ENCODE data around the gene ATP6V0A4.
A peak's percentile ranks its signal among the peaks of the same experiment; 100 is the strongest.

ATP6V0A4 gene

DNA sequence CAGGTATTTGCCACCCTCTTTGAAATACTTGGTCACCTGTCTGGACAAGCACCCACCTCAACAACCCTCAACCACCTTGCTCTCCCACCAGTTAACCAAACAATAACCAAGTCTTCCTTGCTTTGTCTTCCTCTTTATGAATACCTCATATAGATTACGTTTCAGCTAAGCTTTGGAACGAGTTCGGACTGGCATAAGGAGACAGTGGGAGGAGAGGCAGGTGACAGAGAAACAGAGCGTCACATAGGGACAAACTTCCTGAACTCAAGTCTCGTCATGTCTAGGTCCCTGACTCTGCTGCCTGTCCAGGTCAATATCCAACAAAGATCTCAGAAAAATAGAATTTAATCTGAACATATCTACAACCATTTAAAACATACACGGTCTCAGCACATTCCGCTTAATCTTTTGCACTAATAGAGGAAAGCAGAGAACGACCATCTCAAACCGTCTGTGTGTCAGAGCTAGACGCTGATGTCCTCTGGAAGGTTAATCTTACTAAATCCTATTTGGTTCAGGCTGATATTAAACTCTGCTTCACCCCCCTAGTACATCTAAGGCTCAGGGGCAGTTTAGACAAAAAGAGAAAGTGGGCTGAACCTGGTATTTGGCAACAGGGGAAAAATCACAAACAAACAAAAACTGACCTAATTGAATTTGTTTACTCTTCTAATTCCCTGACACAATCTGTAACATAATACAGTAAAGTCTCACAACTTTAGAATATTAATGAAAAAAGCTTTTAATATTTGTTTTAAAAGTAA lies 70.5 kb downstream of the ATP6V0A4 start:
- ChIA-PET POLR2A (no interaction called here), CTCF (interaction anchor here (2.2 kb wide), 1 partner anchor 11 kb away, joined by 14 read pairs; no protein-coding TSS in a partner anchor)
- DNase-seq (ENCODE audit: extremely low spot score) = no peak
- TF ChIP-seq FOXM1 (IDR thresholded peaks at IDR 0.05; ENCODE audit: borderline replicate concordance) (no peak), ZNF384 (IDR thresholded peaks at IDR 0.05) (no peak), SP1 (IDR thresholded peaks at IDR 0.05) (no peak), PKNOX1 (IDR thresholded peaks at IDR 0.05) (no peak)

DNA sequence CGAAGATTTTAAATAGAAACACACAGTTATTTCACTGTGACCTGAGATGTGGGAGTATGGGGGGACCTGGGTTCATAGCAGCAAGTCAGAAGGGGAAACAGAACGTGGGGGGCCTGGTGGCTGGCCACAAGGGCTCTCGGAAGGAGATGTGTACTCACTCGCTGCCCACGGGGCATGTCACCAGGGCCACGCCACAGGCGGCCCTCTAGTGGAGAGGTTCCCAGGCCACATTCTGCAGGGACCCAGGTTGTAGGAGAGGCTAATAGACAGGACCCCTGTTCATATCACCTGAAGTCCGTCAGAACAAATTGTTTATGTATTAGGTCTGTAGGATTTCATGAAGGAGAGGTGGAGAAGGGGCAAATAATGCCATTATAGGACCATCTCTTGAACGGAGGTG lies 71.7 kb downstream of the ATP6V0A4 start:
- CTCF ChIA-PET = interaction anchor here (2.2 kb wide), 1 partner anchor 12 kb away, joined by 14 read pairs; no protein-coding TSS in a partner anchor
- no peak for TF ChIP-seq SUZ12 (IDR thresholded peaks at IDR 0.05)
- TF ChIP-seq BHLHE40 (IDR thresholded peaks at IDR 0.05; ENCODE audit: borderline replicate concordance) = no peak
- no peak for TF ChIP-seq ELF4 (IDR thresholded peaks at IDR 0.05)
- no peak for TF ChIP-seq L3MBTL2 (conservative IDR thresholded peaks at IDR 0.05)
- no peak for TF ChIP-seq CTBP1 (IDR thresholded peaks at IDR 0.05; ENCODE audit: borderline replicate concordance)
- TF ChIP-seq TARDBP (IDR thresholded peaks at IDR 0.05) = no peak
- no peak for TF ChIP-seq FOXA1 (IDR thresholded peaks at IDR 0.05)
- no peak for TF ChIP-seq SP1 (IDR thresholded peaks at IDR 0.05)
- TF ChIP-seq HDGF (IDR thresholded peaks at IDR 0.05; ENCODE audit: borderline replicate concordance) = no peak
- no peak for TF ChIP-seq FOXM1 (IDR thresholded peaks at IDR 0.05; ENCODE audit: borderline replicate concordance)
- TF ChIP-seq NFRKB (IDR thresholded peaks at IDR 0.05) = no peak
- TF ChIP-seq ZNF384 (IDR thresholded peaks at IDR 0.05) = no peak
- POLR2A ChIA-PET = no interaction called here
- peak; percentile 43 for DNase-seq (ENCODE audit: extremely low spot score)

- ChIA-PET POLR2A (no interaction called here), CTCF (no interaction called here)
- TF ChIP-seq LEF1 (IDR thresholded peaks at IDR 0.05; ENCODE audit: borderline replicate concordance) (no peak), SUZ12 (IDR thresholded peaks at IDR 0.05) (no peak), HDGF (IDR thresholded peaks at IDR 0.05; ENCODE audit: borderline replicate concordance) (no peak), PKNOX1 (IDR thresholded peaks at IDR 0.05) (no peak), NFRKB (IDR thresholded peaks at IDR 0.05) (no peak), FOXK2 (IDR thresholded peaks at IDR 0.05) (no peak), TARDBP (IDR thresholded peaks at IDR 0.05) (no peak), FOXM1 (IDR thresholded peaks at IDR 0.05; ENCODE audit: borderline replicate concordance) (no peak), ZNF384 (IDR thresholded peaks at IDR 0.05) (no peak), SP1 (IDR thresholded peaks at IDR 0.05) (no peak), CTBP1 (IDR thresholded peaks at IDR 0.05; ENCODE audit: borderline replicate concordance) (no peak), ELF4 (IDR thresholded peaks at IDR 0.05) (no peak), FOXA1 (IDR thresholded peaks at IDR 0.05) (no peak), ARNT (IDR thresholded peaks at IDR 0.05) (no peak), BHLHE40 (IDR thresholded peaks at IDR 0.05; ENCODE audit: borderline replicate concordance) (no peak), L3MBTL2 (conservative IDR thresholded peaks at IDR 0.05) (no peak)
- no peak for DNase-seq (ENCODE audit: extremely low spot score)
Measured at GRCh38 chr7:138720286-138720685, 77.7 kb downstream of the ATP6V0A4 start.

DNA sequence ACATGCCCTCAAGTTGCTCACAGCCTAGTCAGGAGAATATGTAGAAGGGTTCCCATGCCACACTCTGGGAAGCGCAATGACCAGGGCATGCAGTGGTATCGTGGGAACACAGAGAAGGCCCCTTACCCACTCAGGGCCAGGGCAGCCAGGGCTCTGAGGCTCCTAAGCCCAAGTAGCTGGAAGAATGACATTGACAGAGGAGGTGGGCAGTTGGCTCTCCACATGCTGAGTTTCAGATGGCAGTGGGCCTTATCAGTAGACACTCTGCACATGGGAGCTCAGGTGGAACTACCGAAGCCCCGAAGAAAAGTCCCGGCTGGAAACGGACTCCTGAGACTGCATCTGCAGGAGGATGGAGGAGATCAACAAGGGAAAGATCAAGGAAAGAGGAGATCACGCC lies 81.1 kb downstream of the ATP6V0A4 start:
- DNase-seq (ENCODE audit: extremely low spot score) = no peak
- ChIA-PET CTCF (interaction anchor here (0.6 to 0.8 kb wide), 2 partner anchors 29 to 715 kb away, joined by 3 read pairs; partner anchors contain the start of gene CREB3L2), POLR2A (no interaction called here)
- no peak for TF ChIP-seq FOXM1 (IDR thresholded peaks at IDR 0.05; ENCODE audit: borderline replicate concordance)
- no peak for TF ChIP-seq LEF1 (IDR thresholded peaks at IDR 0.05; ENCODE audit: borderline replicate concordance)
- no peak for TF ChIP-seq ARNT (IDR thresholded peaks at IDR 0.05)
- TF ChIP-seq NFRKB (IDR thresholded peaks at IDR 0.05) = no peak
- TF ChIP-seq BHLHE40 (IDR thresholded peaks at IDR 0.05; ENCODE audit: borderline replicate concordance) = no peak
- TF ChIP-seq ZNF384 (IDR thresholded peaks at IDR 0.05) = no peak
- no peak for TF ChIP-seq L3MBTL2 (conservative IDR thresholded peaks at IDR 0.05)
- TF ChIP-seq CTBP1 (IDR thresholded peaks at IDR 0.05; ENCODE audit: borderline replicate concordance) = no peak
- no peak for TF ChIP-seq SP1 (IDR thresholded peaks at IDR 0.05)
- TF ChIP-seq FOXA1 (IDR thresholded peaks at IDR 0.05) = no peak
- no peak for TF ChIP-seq TARDBP (IDR thresholded peaks at IDR 0.05)
- TF ChIP-seq HDGF (IDR thresholded peaks at IDR 0.05; ENCODE audit: borderline replicate concordance) = no peak
- no peak for TF ChIP-seq ELF4 (IDR thresholded peaks at IDR 0.05)
- TF ChIP-seq SUZ12 (IDR thresholded peaks at IDR 0.05) = no peak

DNA sequence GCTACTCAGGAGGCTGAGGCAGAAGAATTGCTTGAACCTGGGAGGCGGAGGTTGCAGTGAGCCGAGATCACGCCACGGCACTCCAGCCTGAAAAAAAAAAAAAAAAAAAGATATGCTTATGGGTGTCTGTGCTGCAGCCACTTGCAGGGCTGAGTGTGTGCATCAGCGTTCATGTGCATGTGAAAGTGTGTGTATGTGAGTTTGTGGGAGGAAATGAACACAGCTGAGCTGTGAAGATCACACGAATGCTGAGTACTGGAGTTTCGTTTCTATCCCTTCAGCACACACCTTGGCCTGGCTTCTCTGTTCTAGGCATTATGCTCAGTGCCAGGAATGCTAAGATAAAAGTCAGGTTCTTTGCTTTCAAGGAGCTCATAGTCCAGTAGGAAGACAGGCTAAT lies 84.8 kb downstream of the ATP6V0A4 start:
- CTCF ChIA-PET = interaction anchor here (0.7 kb wide), 1 partner anchor 86 kb away, joined by 3 read pairs; no protein-coding TSS in a partner anchor
- DNase-seq (ENCODE audit: extremely low spot score) = no peak
- TF ChIP-seq NFRKB (IDR thresholded peaks at IDR 0.05) (no peak), CTBP1 (IDR thresholded peaks at IDR 0.05; ENCODE audit: borderline replicate concordance) (no peak), SP1 (IDR thresholded peaks at IDR 0.05) (no peak), SUZ12 (IDR thresholded peaks at IDR 0.05) (no peak), LEF1 (IDR thresholded peaks at IDR 0.05; ENCODE audit: borderline replicate concordance) (no peak), L3MBTL2 (conservative IDR thresholded peaks at IDR 0.05) (no peak), FOXK2 (IDR thresholded peaks at IDR 0.05) (no peak), ZNF384 (IDR thresholded peaks at IDR 0.05) (no peak), HDGF (IDR thresholded peaks at IDR 0.05; ENCODE audit: borderline replicate concordance) (no peak), ELF4 (IDR thresholded peaks at IDR 0.05) (no peak), TARDBP (IDR thresholded peaks at IDR 0.05) (no peak), BHLHE40 (IDR thresholded peaks at IDR 0.05; ENCODE audit: borderline replicate concordance) (no peak), ARNT (IDR thresholded peaks at IDR 0.05) (no peak), FOXA1 (IDR thresholded peaks at IDR 0.05) (no peak), PKNOX1 (IDR thresholded peaks at IDR 0.05) (no peak), FOXM1 (IDR thresholded peaks at IDR 0.05; ENCODE audit: borderline replicate concordance) (no peak)
- POLR2A ChIA-PET = no interaction called here
